Sigmoid colon (tissue), 7 donors: ENCODE data around the gene FCHO2. TPM values are rescaled to one million over a fixed set of nuclear protein-coding genes. Genes with fewer than 3 reads are reported as not detected.

Source experiments
- DNase-seq: peaks from one replicate; pipeline ENCODE4 v3.0.0-alpha.2; 2019
- H3K27ac ChIP-seq, 4 donors: fragments of 200-600 bp; sonication (generic); one replicate each; pipeline ENCODE4 v1.5.1; 2016 to 2019; ENCODE audit warnings: mild to moderate bottlenecking in 1 of 4
- H3K27me3 ChIP-seq, 3 donors: fragments of 200-600 bp; sonication (generic); one replicate each; pipeline ENCODE4 v1.5.1; 2019; ENCODE audit warnings: mild to moderate bottlenecking in 1 of 3
- H3K36me3 ChIP-seq, 4 donors: fragments of 200-600 bp; sonication (generic); one replicate each; pipeline ENCODE4 v1.5.1; 2016 to 2019
- H3K4me1 ChIP-seq, 4 donors: fragments of 200-600 bp; sonication (generic); one replicate each; pipeline ENCODE4 v1.5.1; 2017 to 2019
- H3K4me3 ChIP-seq, 4 donors: fragments of 200-600 bp; sonication (generic); one replicate each; pipeline ENCODE4 v1.5.1; 2017 to 2019; ENCODE audit warnings: mild to moderate bottlenecking in 2 of 4, moderate library complexity in 1 of 4
- H3K9me3 ChIP-seq, 4 donors: fragments of 200-600 bp in 3 of 4; sonication (generic) in 3 of 4; one replicate each; pipeline versions ENCODE4 v1.5.1 to v1.6.1; 2013 to 2019
- EP300 ChIP-seq, 4 donors: sonication (generic); formaldehyde crosslinking; IDR thresholded peaks; one replicate each; pipeline ENCODE4 v1.6.1; 2017; ENCODE audit warnings: antibody characterized with exemption in 4 of 4
- POLR2A ChIP-seq, 2 donors: fragments of 450-650 bp; IDR thresholded peaks; one replicate each; pipeline ENCODE4 v1.6.1; 2016; ENCODE audit warnings: antibody characterized with exemption in 2 of 2, mild to moderate bottlenecking in 2 of 2, moderate library complexity in 2 of 2
- POLR2AphosphoS5 ChIP-seq, 4 donors: sonication (generic); formaldehyde crosslinking; IDR thresholded peaks; one replicate each; pipeline ENCODE4 v1.6.1; 2017; ENCODE audit warnings: antibody characterized with exemption in 4 of 4
- WGBS, 2 donors: extraction: QIAGEN DNeasy Blood & Tissue Kit; methylation state at CpG; one replicate each; pipeline ENCODE4 v1.1.7; 2013; 5-methylcytosine and 5-hydroxymethylcytosine counted together
- intact Hi-C: fragments of 100-400 bp; cut with DNase I; formaldehyde crosslinking; loops from one replicate; pipeline ENCODE4 v1.15.1; 2023
- polyA plus RNA-seq, 3 donors: library from polyadenylated mRNA; stranded (reverse); fragments of 200-250 nt; gene quantifications; one replicate each; pipeline ENCODE4 v1.2.3, GENCODE V29; 2013
- total RNA-seq, 4 donors: library from RNA; depleted of rRNA; stranded (reverse); fragments of >200 nt; gene quantifications; one replicate each; pipeline ENCODE4 v1.1.0, GENCODE V29; 2016
- TF ChIP-seq, protein P1 (sequence below), 4 experiments: fragments of 450-650 bp in 3 of 4; fragments of 200-600 bp in 1 of 4; IDR thresholded peaks; one replicate each; pipeline ENCODE4 v1.5.1; 2016 to 2019; ENCODE audit warnings: antibody characterized with exemption in 4 of 4, mild to moderate bottlenecking in 3 of 4, moderate library complexity in 2 of 4
- donor health status: healthy with polysubstance abuse.
- donor health status: Bipolar disorder and iron deficiency.
- donor health status: healthy.

Gene FCHO2
- total and polyA plus RNA-seq, 7 donors: 9.5 to 40.3 (median 36.0) TPM

DNA sequence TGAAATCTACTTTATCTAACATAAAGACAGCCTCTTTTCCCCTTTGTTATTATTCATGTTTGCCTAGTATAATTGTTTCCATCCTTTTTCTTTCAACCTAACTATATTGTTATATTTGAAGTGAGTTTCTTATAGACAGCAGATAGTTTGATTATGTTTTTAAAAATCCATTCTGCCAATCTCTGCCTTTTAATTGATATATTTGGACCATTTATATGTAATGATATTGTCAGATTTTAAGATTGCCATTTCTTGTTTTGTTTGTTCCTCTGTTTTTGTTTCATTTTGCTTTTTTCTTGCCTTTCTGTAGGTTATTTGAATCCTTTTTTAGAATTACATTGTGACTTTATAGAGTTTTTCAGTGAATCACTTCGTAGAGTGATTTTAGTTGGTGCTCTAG, 89.8 kb downstream of the FCHO2 start:
- intact Hi-C loops: no loop called here
- no peak overlapping the region for H3K27ac ChIP-seq
- H3K9me3 ChIP-seq: no peaks in the 10 kb centered on the region
- no peak for DNase-seq
- H3K36me3 ChIP-seq: peaks cover 0 to 13% (median 0%) of the 10 kb centered on the region in 4 donors
- no peak overlapping the region for H3K4me3 ChIP-seq
- no peaks in the 10 kb centered on the region for H3K4me1 ChIP-seq
- 89 to 92% methylated on average over 1 of the region's 1 CpG for WGBS, 2 donors
- TF ChIP-seq, protein P1, sequence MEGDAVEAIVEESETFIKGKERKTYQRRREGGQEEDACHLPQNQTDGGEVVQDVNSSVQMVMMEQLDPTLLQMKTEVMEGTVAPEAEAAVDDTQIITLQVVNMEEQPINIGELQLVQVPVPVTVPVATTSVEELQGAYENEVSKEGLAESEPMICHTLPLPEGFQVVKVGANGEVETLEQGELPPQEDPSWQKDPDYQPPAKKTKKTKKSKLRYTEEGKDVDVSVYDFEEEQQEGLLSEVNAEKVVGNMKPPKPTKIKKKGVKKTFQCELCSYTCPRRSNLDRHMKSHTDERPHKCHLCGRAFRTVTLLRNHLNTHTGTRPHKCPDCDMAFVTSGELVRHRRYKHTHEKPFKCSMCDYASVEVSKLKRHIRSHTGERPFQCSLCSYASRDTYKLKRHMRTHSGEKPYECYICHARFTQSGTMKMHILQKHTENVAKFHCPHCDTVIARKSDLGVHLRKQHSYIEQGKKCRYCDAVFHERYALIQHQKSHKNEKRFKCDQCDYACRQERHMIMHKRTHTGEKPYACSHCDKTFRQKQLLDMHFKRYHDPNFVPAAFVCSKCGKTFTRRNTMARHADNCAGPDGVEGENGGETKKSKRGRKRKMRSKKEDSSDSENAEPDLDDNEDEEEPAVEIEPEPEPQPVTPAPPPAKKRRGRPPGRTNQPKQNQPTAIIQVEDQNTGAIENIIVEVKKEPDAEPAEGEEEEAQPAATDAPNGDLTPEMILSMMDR (IDR thresholded peaks at IDR 0.05): no peak
- no peak for TF ChIP-seq POLR2A (IDR thresholded peaks at IDR 0.05)
- no peak for TF ChIP-seq POLR2AphosphoS5 (IDR thresholded peaks at IDR 0.05)
- TF ChIP-seq EP300 (IDR thresholded peaks at IDR 0.05): no peak
- H3K27me3 ChIP-seq: no peaks in the 10 kb centered on the region

DNA sequence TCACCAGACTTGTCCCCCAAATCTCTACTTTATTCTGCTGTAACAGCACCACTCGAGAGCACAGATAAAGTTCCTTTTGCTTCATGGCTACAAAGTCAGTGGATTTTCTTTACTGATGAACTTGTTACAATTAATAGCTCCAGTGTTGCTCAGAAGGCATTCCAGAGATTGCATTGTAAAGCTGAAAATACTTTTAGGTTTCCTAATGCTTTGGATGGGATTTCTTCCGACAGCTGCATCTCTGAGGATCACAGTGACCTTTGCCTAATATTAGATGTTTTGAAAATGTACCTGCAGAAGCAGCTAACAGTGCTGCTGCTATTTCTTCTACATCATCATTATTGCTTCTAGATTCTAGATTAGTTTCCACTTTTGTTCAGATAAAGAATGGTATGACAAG, 105.8 kb downstream of the FCHO2 start:
- Histone ChIP-seq H3K27ac (no peak overlapping the region), H3K27me3 (no peaks in the 10 kb centered on the region), H3K4me3 (no peak overlapping the region), H3K9me3 (no peaks in the 10 kb centered on the region), H3K4me1 (no peaks in the 10 kb centered on the region), H3K36me3 (peaks cover 0 to 35% (median 8%) of the 10 kb centered on the region in 4 donors)
- intact Hi-C loops: loop anchor here (10.0 kb wide), 1 partner anchor 157 kb away; no protein-coding TSS in a partner anchor
- WGBS, 2 donors: 91% methylated on average over 2 of the region's 2 CpGs
- DNase-seq: no peak
- TF ChIP-seq, protein P1 (IDR thresholded peaks at IDR 0.05): no peak
- TF ChIP-seq POLR2AphosphoS5 (IDR thresholded peaks at IDR 0.05) (no peak), POLR2A (IDR thresholded peaks at IDR 0.05) (no peak), EP300 (IDR thresholded peaks at IDR 0.05) (no peak)

DNA sequence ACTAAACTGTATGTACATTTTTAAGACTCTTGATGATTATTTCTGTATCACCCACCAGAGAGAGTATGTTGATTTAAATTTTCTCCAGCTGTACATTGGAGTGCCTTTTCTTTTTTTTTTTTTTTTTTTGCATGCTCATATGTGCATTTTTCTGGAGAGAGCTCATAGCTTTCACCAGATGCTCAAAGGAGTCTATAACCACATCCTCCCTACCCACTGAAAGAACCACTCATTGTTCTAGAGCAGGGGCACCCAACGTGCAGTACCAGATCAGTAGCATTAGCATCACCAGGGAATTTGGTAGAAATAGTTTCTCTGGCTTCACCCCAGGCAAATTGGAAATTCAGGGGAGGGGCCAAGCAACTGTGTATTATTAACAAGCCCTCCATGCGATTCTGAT, 110.6 kb downstream of the FCHO2 start:
- Histone ChIP-seq H3K36me3 (peaks cover 0 to 64% (median 20%) of the 10 kb centered on the region in 4 donors), H3K27me3 (no peaks in the 10 kb centered on the region), H3K4me1 (no peaks in the 10 kb centered on the region), H3K9me3 (no peaks in the 10 kb centered on the region), H3K4me3 (no peak overlapping the region), H3K27ac (no peak overlapping the region)
- intact Hi-C loops: loop anchor here (10.0 kb wide), 1 partner anchor 162 kb away; no protein-coding TSS in a partner anchor
- WGBS, 2 donors: 79 to 87% methylated on average over 2 of the region's 2 CpGs
- TF ChIP-seq POLR2A (IDR thresholded peaks at IDR 0.05) (no peak), EP300 (IDR thresholded peaks at IDR 0.05) (no peak), POLR2AphosphoS5 (IDR thresholded peaks at IDR 0.05) (no peak)
- TF ChIP-seq, protein P1 (IDR thresholded peaks at IDR 0.05): no peak
- no peak for DNase-seq

DNA sequence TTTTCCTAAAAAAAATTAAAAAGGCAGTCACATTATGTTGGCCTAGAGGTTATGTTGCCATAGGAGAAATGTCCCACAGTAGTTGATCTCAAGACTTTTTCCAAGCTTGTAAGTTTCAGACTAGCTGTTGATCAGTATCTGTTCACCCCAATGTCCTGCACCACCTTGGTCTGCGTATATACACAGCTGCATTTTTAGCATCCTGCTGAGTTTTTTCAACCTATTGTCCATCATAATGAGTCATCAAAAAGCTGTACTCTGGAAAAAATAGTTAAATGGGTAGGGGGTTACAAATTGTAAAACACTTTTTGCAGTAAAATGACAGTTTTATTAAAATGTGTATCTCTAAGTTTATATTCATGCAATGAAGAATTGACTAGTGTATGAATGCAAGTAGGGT, 111.4 kb downstream of the FCHO2 start:
- Histone ChIP-seq H3K4me1 (no peaks in the 10 kb centered on the region), H3K36me3 (peaks cover 0 to 70% (median 20%) of the 10 kb centered on the region in 4 donors), H3K27ac (no peak overlapping the region), H3K27me3 (no peaks in the 10 kb centered on the region), H3K9me3 (no peaks in the 10 kb centered on the region), H3K4me3 (no peak overlapping the region)
- DNase-seq: no peak
- intact Hi-C loops: loop anchor here (10.0 kb wide), 1 partner anchor 162 kb away; no protein-coding TSS in a partner anchor
- TF ChIP-seq POLR2AphosphoS5 (IDR thresholded peaks at IDR 0.05) (no peak), EP300 (IDR thresholded peaks at IDR 0.05) (no peak), POLR2A (IDR thresholded peaks at IDR 0.05) (no peak)
- TF ChIP-seq, protein P1 (IDR thresholded peaks at IDR 0.05): no peak
- 94 to 98% methylated on average over 1 of the region's 1 CpG for WGBS, 2 donors

DNA sequence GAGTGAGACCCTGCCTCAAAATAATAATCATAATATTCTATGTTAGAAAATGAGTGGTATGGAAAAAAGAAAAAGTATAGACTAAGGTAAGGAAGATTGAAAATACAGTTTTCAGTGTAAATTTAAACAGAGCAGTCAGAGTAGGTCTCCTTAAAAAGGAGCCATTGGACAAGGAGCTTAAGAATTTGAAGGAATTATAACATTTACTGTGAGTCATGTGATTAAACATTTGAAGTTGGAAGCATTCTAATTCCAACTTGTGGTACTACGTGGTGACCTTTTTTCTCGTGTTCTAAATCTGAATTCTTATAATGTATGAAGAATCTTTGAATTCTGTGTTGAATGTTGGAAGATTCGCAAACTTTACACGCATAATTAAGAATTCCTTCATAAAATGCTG, 125.3 kb downstream of the FCHO2 start:
- H3K27ac ChIP-seq: no peak overlapping the region
- 85 to 93% methylated on average over 4 of the region's 4 CpGs for WGBS, 2 donors
- H3K36me3 ChIP-seq: peaks cover 0 to 85% (median 27%) of the 10 kb centered on the region in 4 donors
- no peaks in the 10 kb centered on the region for H3K4me1 ChIP-seq
- no peak overlapping the region for H3K4me3 ChIP-seq
- H3K9me3 ChIP-seq: no peaks in the 10 kb centered on the region
- no peaks in the 10 kb centered on the region for H3K27me3 ChIP-seq
- no peak for DNase-seq
- intact Hi-C loops: loop anchor here (5.0 kb wide), 1 partner anchor 371 kb away; no protein-coding TSS in a partner anchor
- TF ChIP-seq, protein P1 (IDR thresholded peaks at IDR 0.05): no peak
- TF ChIP-seq POLR2A (IDR thresholded peaks at IDR 0.05) (no peak), EP300 (IDR thresholded peaks at IDR 0.05) (no peak), POLR2AphosphoS5 (IDR thresholded peaks at IDR 0.05) (no peak)
